CD14-positive monocyte (primary cell): ENCODE measurements around the gene PHLDB3. TPM values are rescaled to one million over a fixed set of nuclear protein-coding genes. Genes with fewer than 3 reads are reported as not detected.

ENCODE experiments used
- DNase-seq, 3 donors: peaks; one replicate each; pipeline ENCODE4 v3.0.0-alpha.2; 2011 to 2022
- H2AFZ ChIP-seq: 2 replicates; pipeline ENCODE4 v1.6.0; 2012; ENCODE audit warnings: mild to moderate bottlenecking, low read depth, low read length, inconsistent platforms; ENCODE audit not compliant: insufficient read depth, poor library complexity, severe bottlenecking
- H3K27ac ChIP-seq, 2 donors: 1 replicate in 1 of 2; 2 replicates in 1 of 2; pipeline ENCODE4 v1.5.1; 2012 to 2013; ENCODE audit warnings: low read length in 2 of 2, control low read depth in 1 of 2, inconsistent platforms in 1 of 2, low read depth in 1 of 2, mild to moderate bottlenecking in 1 of 2
- H3K27me3 ChIP-seq, 2 donors: one replicate each; pipeline versions ENCODE4 v1.6.0 to v1.6.1; 2011 to 2013; ENCODE audit warnings: low read length in 2 of 2; ENCODE audit not compliant: control insufficient read depth in 2 of 2, insufficient read depth in 2 of 2
- H3K36me3 ChIP-seq, 2 donors: replicated peaks in 1 of 2; 1 replicate in 1 of 2; 2 replicates in 1 of 2; pipeline versions ENCODE4 v1.5.1 to v1.6.1; 2012 to 2013; ENCODE audit warnings: low read length in 2 of 2, control low read depth in 1 of 2, inconsistent platforms in 1 of 2, mild to moderate bottlenecking in 1 of 2; ENCODE audit not compliant: insufficient read depth in 2 of 2, control insufficient read depth in 1 of 2
- H3K4me1 ChIP-seq, 2 donors: 1 replicate in 1 of 2; 2 replicates in 1 of 2; pipeline versions ENCODE4 v1.5.1 to v1.6.1; 2012 to 2013; ENCODE audit warnings: low read length in 2 of 2, control low read depth in 1 of 2, inconsistent platforms in 1 of 2, mild to moderate bottlenecking in 1 of 2, moderate library complexity in 1 of 2; ENCODE audit not compliant: insufficient read depth in 2 of 2, control insufficient read depth in 1 of 2
- H3K4me2 ChIP-seq: replicated peaks from 2 replicates; pipeline ENCODE3; 2012; ENCODE audit warnings: low read length, moderate library complexity, mild to moderate bottlenecking; ENCODE audit not compliant: poor library complexity, severe bottlenecking; ENCODE audit errors: extremely low read depth
- H3K4me3 ChIP-seq, 3 experiments: fragments of 200-600 bp in 1 of 3; sonication (generic) in 1 of 3; replicated peaks in 1 of 3; 1 replicate in 2 of 3; 2 replicates in 1 of 3; pipeline ENCODE4 v1.5.1; 2011 to 2013; ENCODE audit warnings: low read length in 3 of 3, mild to moderate bottlenecking in 3 of 3, control low read depth in 2 of 3, low read depth in 2 of 3, inconsistent platforms in 1 of 3, moderate library complexity in 1 of 3
- H3K79me2 ChIP-seq: 2 replicates; pipeline ENCODE4 v1.6.0; 2012; ENCODE audit warnings: mild to moderate bottlenecking, control low read depth, inconsistent platforms, low read length, moderate library complexity; ENCODE audit not compliant: insufficient read depth
- H3K9ac ChIP-seq: 2 replicates; pipeline ENCODE4 v1.6.0; 2017; ENCODE audit warnings: low read length, mild to moderate bottlenecking; ENCODE audit not compliant: insufficient read depth, poor library complexity, severe bottlenecking
- H3K9me3 ChIP-seq, 2 donors: replicated peaks in 1 of 2; 1 replicate in 1 of 2; 2 replicates in 1 of 2; pipeline versions ENCODE4 v1.5.1 to v1.6.1; 2012 to 2013; ENCODE audit warnings: low read length in 2 of 2, control low read depth in 1 of 2; ENCODE audit not compliant: control insufficient read depth in 1 of 2, insufficient read depth in 1 of 2
- H4K20me1 ChIP-seq: 2 replicates; pipeline ENCODE4 v1.6.0; 2012; ENCODE audit warnings: mild to moderate bottlenecking, low read length, control low read depth, moderate library complexity; ENCODE audit not compliant: insufficient read depth
- H3K27ac Mint-ChIP-seq, 7 donors: one replicate each; pipeline ENCODE4 v1.8.0; 2020; ENCODE audit warnings: mild to moderate bottlenecking in 7 of 7, mixed read lengths in 7 of 7, moderate library complexity in 6 of 7, inconsistent platforms in 2 of 7
- H3K27me3 Mint-ChIP-seq, 3 donors: one replicate each; pipeline ENCODE4 v1.8.0; 2021 to 2022; ENCODE audit warnings: low read depth in 3 of 3, mild to moderate bottlenecking in 3 of 3, mixed read lengths in 3 of 3, moderate library complexity in 3 of 3, inconsistent platforms in 1 of 3
- H3K36me3 Mint-ChIP-seq, 2 donors: one replicate each; pipeline ENCODE4 v1.8.0; 2020; ENCODE audit warnings: mixed read lengths in 2 of 2, inconsistent platforms in 1 of 2, mild to moderate bottlenecking in 1 of 2
- H3K4me1 Mint-ChIP-seq: one replicate; pipeline ENCODE4 v1.8.0; 2020; ENCODE audit warnings: mild to moderate bottlenecking, mixed read lengths
- H3K4me3 Mint-ChIP-seq, 2 donors: one replicate each; pipeline ENCODE4 v1.8.0; 2020; ENCODE audit warnings: mild to moderate bottlenecking in 2 of 2, mixed read lengths in 2 of 2, moderate library complexity in 1 of 2
- H3K9me3 Mint-ChIP-seq, 7 donors: one replicate each; pipeline ENCODE4 v1.8.0; 2020 to 2022; ENCODE audit warnings: mixed read lengths in 7 of 7, mild to moderate bottlenecking in 6 of 7, moderate library complexity in 6 of 7, inconsistent platforms in 2 of 7
- WGBS: methylation state at CpG from one replicate; pipeline ENCODE4 v1.1.5; 2013; ENCODE audit warnings: missing lambda C conversion rate; ENCODE audit not compliant: insufficient coverage; 5-methylcytosine and 5-hydroxymethylcytosine counted together
- intact Hi-C, 2 donors: fragments of 100-400 bp; cut with micrococcal nuclease; formaldehyde crosslinking; loops; one replicate each; pipeline versions ENCODE4 v1.15.0 to v1.15.1; 2023
- polyA plus RNA-seq, 3 donors: library from polyadenylated mRNA; depleted of rRNA in 1 of 3; unstranded in 2 of 3; stranded (reverse) in 1 of 3; fragments of 300-500 nt in 2 of 3; fragments of >200 nt in 1 of 3; fragmentation: Illumina TruSeq in 2 of 3; gene quantifications; 1 replicate in 2 of 3; 2 replicates in 1 of 3; pipeline ENCODE4 v1.2.3, GENCODE V29; 2012 to 2021
- TF ChIP-seq, protein P1 (sequence below): fragments of 200-600 bp; IDR thresholded peaks from one replicate; pipeline ENCODE4 v1.8.0; 2022; ENCODE audit warnings: antibody characterized with exemption, mild to moderate bottlenecking

PHLDB3 gene
- polyA plus RNA-seq, 3 donors: 1.4 to 3.4 (median 1.7) TPM

DNA sequence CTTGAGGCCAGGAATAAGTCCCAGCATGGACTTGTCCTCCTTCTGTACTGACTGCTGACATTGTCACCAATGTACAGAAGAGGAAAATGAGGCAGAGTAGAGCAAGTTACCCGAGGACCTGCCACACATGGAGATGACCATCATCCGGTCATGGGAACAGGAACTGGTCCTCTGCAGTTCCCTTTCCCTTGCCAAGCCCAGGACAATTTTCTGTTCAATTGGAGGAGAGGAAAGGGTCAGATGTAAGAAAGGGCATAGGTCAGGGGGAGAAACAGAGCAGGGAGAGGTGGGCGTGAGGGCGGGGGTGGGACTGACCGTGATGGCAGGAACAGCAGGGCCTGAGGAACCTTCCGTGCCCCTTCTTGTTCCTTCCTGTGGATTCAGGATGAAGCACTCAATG, 18.6 kb downstream of the PHLDB3 start:
- 63% methylated on average over 6 of the region's 6 CpGs for WGBS
- peaks cover 0 to 4% (median 0%) of the 10 kb centered on the region in 7 donors for H3K9me3 Mint-ChIP-seq
- no peak overlapping the region for H3K4me3 ChIP-seq
- no peaks in the 10 kb centered on the region for H4K20me1 ChIP-seq
- H3K27ac ChIP-seq: no peak overlapping the region
- H3K27me3 Mint-ChIP-seq: peaks cover 0 to 1% (median 1%) of the 10 kb centered on the region in 3 donors
- no peaks in the 10 kb centered on the region for H3K9me3 ChIP-seq
- H3K27me3 ChIP-seq: no peaks in the 10 kb centered on the region
- H3K36me3 ChIP-seq: no peaks in the 10 kb centered on the region
- no peak overlapping the region for H3K4me2 ChIP-seq
- DNase-seq: peak in 1 of 3 donors; percentile 53
- H3K4me1 ChIP-seq: peaks cover 39 to 42% of the 10 kb centered on the region in 2 donors
- peak overlapping the region in 1 of 7 donors; percentile 87 for H3K27ac Mint-ChIP-seq
- H2AFZ ChIP-seq: peak overlapping the region; percentile 46
- no peak overlapping the region for H3K4me3 Mint-ChIP-seq
- no peaks in the 10 kb centered on the region for H3K79me2 ChIP-seq
- intact Hi-C loops: no loop called here
- peaks cover under 1 to 7% of the 10 kb centered on the region in 2 donors for H3K36me3 Mint-ChIP-seq
- TF ChIP-seq, protein P1, sequence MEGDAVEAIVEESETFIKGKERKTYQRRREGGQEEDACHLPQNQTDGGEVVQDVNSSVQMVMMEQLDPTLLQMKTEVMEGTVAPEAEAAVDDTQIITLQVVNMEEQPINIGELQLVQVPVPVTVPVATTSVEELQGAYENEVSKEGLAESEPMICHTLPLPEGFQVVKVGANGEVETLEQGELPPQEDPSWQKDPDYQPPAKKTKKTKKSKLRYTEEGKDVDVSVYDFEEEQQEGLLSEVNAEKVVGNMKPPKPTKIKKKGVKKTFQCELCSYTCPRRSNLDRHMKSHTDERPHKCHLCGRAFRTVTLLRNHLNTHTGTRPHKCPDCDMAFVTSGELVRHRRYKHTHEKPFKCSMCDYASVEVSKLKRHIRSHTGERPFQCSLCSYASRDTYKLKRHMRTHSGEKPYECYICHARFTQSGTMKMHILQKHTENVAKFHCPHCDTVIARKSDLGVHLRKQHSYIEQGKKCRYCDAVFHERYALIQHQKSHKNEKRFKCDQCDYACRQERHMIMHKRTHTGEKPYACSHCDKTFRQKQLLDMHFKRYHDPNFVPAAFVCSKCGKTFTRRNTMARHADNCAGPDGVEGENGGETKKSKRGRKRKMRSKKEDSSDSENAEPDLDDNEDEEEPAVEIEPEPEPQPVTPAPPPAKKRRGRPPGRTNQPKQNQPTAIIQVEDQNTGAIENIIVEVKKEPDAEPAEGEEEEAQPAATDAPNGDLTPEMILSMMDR: no peak
- no peak overlapping the region for H3K9ac ChIP-seq
- peaks cover 38% of the 10 kb centered on the region for H3K4me1 Mint-ChIP-seq

DNA sequence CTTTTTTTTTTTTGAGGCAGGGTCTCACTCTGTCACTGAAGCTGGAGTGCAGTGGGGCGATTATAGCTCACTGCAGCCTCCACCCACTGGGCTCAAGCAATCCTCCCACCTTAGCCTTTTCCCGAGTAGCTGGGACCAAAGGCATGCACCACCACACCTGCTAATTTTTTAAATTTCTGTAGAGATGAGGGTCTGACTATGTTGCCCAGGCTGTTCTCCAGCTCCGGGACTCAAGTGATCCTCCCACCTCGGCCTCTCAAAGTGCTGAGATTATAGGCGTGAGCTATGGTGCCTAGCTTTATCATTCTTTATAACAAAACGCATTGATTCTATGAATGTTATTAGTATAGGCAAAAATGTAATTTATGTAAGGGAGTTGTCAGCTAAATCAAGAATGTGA, 21.3 kb downstream of the PHLDB3 start:
- H3K27me3 ChIP-seq: no peaks in the 10 kb centered on the region
- no peak overlapping the region for H2AFZ ChIP-seq
- Mint-ChIP-seq H3K27ac (no peak overlapping the region), H3K4me1 (peaks cover 25% of the 10 kb centered on the region), H3K27me3 (peaks cover 1 to 2% (median 2%) of the 10 kb centered on the region in 3 donors), H3K36me3 (peaks cover 5 to 15% of the 10 kb centered on the region in 2 donors), H3K9me3 (peaks cover 0 to 2% (median 0%) of the 10 kb centered on the region in 7 donors), H3K4me3 (no peak overlapping the region)
- no peaks in the 10 kb centered on the region for H3K36me3 ChIP-seq
- WGBS: no CpG with 5 or more reads among the region's 6 CpGs
- H3K4me2 ChIP-seq: no peak overlapping the region
- intact Hi-C loops: no loop called here
- TF ChIP-seq, protein P1: no peak
- no peaks in the 10 kb centered on the region for H3K9me3 ChIP-seq
- no peak overlapping the region for H3K4me3 ChIP-seq
- H3K79me2 ChIP-seq: no peaks in the 10 kb centered on the region
- H4K20me1 ChIP-seq: no peaks in the 10 kb centered on the region
- no peak overlapping the region for H3K27ac ChIP-seq
- no peak for DNase-seq
- no peak overlapping the region for H3K9ac ChIP-seq
- H3K4me1 ChIP-seq: peaks cover 25 to 28% of the 10 kb centered on the region in 2 donors
